A172 (cell line): ENCODE data around the gene SLCO3A1. TPM values are rescaled to one million over a fixed set of nuclear protein-coding genes. Genes with fewer than 3 reads are reported as not detected.
A peak's percentile ranks its signal among the peaks of the same experiment; 100 is the strongest.

Experiments used
- DNase-seq: peaks from one replicate; pipeline ENCODE4 v3.0.0-alpha.2; 2015; ENCODE audit warnings: low spot score
- total RNA-seq: library from RNA; depleted of rRNA; stranded (reverse); fragments of >200 nt; shearing (Covaris generic); gene quantifications from 2 replicates; pipeline ENCODE4 v1.2.3, GENCODE V29; 2014; rRNA removed

SLCO3A1 gene
- 2.8 and 4.0 TPM in 2 replicates for total RNA-seq

- peak; percentile 18 for DNase-seq
Observed at GRCh38 chr15:91853511-91853947, at the start of gene SLCO3A1. Gene SLCO3A1, plus strand, starts transcription at chr15:91853708.

DNA sequence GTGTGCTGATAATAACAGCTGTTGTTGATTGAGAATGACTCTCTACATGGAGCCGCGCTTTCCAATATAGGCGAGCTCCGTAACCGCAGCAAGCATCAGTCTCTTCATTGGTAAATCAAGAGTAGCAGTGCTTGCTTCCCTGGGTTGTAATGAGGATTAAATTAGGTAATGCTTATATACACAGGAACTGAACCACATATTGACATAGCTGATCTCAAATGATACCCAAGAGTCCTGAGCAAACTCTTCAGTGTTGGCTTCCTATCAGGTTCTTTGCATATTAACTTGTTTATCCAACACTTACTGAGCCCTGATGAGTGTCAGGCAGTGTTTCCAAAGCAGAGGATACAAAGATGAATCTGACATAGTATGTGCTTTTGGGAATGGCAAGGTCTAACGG is 46.4 kb upstream of the SLCO3A1 start:
- no peak for DNase-seq

DNA sequence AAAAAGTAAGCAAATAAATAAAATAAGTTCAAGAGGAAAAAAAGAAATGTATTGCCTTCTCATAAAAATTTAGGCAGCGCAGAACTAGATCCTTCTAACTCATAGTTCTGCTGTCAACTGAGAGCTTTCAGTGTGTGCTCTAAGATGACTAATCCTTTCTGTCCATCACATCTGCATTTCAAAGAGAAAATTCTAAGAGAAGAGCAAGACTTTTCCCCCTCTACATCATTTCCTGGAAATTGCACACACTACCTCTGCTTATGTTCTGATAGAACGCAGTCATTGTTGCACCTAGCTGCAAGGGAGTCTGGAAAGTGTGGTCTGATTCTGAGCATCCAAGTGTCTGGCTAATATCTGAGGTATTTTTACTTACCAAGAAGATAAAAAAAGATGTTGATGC is 39.6 kb upstream of the SLCO3A1 start:
- no peak for DNase-seq

- DNase-seq = no peak
Observed at GRCh38 chr15:91816942-91817341, 36.6 kb upstream of the SLCO3A1 start.

- no peak for DNase-seq
Observed at GRCh38 chr15:91821458-91821857, 32.0 kb upstream of the SLCO3A1 start.

DNA sequence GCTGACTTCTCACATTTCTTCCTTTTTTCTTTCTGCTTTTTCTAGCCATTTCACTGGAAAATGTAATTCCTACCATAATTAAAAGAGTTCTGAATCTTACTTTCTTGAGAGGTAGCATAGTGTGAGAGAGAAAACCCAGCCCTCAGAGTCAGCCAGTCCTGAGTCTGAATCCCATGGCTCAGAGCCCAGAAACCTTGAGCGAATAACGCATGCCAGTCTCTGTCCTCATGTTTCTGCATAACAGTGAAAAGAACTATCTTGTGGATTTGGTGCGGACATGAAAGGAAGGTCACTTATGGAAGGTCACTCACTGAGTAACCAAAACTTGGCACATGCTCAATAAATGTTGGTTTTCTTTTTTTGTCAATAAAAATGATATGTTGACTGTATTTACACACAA is 29.3 kb upstream of the SLCO3A1 start:
- DNase-seq = no peak

GRCh38 chr15:91826443-91826842 is 27.1 kb upstream of the SLCO3A1 start:
- no peak for DNase-seq

GRCh38 chr15:91833056-91833455 is 20.5 kb upstream of the SLCO3A1 start:
- no peak for DNase-seq

DNA sequence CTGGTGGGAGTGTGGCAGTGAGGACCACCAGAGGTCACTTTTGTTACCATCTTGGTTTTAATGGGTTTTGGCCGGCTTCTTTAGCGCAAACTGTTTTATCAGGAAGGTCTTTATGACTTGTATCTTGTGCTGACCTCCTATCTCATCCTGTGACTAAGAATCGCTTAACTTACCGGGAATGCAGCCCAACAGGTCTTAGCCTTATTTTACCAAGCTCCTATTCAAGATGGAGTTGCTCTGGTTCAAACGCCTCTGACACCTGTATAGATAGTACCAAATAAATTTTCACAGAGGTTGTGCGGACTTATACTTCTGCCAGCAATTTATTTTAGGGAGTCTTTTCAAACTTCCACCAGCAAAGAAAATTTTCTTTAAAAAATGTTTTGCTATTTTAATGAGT is 13.6 kb upstream of the SLCO3A1 start:
- no peak for DNase-seq

DNA sequence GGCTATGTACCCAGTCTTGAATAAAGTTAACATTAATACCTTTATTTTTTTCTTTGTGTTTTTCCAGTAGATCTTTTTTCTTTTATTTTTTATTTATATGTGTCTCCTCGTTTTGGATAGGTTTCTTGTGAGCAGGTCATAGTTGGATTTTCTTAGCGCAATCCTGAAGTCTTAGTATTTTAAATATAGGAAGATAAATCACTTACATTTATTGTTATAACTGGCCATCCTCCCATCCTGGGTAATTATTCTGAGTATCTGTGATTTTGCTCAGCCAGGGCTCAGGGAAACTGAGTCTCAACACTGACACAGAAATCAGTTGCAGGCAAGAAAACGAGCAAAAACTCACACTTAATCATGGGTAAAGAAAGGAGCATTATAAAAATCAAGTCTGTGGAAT is 11.6 kb upstream of the SLCO3A1 start:
- no peak for DNase-seq

- no peak for DNase-seq
Observed at GRCh38 chr15:91844341-91844740, 9.2 kb upstream of the SLCO3A1 start.

DNA sequence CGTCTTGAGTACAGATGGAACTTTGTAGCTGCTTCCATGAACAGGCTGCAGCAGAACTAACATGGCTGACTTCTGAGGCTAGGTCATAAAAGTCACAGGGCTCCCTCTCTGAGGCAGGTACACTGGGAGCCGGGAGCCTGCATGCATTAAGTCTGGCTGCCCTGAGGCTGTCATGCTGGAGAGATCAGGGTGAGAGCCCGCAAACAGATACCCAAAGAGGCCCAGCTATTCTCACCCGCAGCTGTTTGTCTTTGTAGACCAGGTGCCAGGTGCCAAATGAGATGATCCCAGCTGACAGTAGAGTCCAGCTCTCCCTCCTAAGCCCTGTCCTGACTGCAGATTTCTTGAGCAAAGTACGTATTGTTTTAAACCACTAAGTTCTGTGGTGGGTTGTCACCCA is 8.6 kb upstream of the SLCO3A1 start:
- DNase-seq = no peak

DNA sequence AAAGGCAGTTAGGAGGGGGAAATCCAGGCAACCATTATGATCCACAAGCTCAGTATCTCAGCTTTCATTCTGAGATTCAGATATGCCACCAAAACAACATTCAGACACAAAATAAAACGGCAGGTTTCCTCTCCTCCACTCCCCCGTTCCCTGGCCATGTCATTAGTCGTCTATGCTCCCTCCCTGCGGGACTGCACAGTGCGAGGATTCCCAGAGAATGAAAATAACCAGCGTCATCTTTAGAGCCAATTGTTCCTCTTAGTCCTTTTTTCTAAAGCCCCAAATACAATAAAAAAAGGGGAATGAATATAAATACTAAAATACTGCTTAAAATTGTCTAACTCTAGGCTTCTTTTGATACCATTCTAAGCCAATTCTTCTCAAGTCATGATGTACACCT is 7.8 kb upstream of the SLCO3A1 start:
- DNase-seq = no peak

DNA sequence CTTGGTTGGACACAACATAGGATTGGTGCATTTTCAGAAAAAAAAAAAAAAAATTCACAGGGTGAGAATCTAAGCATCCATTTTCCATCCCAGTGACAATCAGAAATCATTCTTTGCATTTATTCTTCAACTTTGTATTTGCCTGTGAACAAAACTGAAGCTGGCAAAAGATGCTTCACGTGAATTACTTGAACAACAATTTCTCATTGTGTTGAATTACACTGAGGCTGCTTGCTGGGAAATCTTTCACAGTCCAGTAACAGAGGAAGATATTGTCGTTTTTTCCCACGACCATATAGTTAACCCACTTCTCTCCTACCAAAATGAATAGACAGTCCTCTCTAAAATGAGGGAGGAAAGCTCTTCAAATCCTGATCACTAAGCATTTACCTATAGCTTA is 4.3 kb upstream of the SLCO3A1 start:
- no peak for DNase-seq

DNA sequence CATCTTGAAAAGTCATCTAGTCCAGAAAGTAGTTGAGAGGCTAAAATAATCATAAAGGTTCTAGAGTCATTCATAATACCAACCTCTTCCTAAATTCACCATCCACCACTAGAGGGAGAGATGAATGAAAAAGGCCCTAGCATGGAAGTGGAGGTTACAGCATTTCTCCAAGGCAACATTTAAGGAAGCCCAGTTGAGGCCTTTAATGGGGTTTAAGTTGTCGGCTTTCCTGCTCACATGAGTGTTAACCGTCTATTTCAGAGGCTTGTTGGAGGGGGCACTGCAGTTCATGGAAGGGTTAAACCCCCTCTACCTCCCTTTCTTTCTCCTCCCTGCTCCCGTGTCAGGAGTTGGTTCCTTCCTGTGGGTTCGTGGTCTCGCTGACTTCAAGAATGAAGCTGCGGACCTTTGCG is 3.8 kb upstream of the SLCO3A1 start:
- peak; percentile 36 for DNase-seq

GRCh38 chr15:91852741-91853510 is 582 bp upstream of the SLCO3A1 start:
- peak; percentile 37 for DNase-seq

GRCh38 chr15:91853948-91854638 is 585 bp downstream of the SLCO3A1 start:
- peak; percentile 8 for DNase-seq

DNA sequence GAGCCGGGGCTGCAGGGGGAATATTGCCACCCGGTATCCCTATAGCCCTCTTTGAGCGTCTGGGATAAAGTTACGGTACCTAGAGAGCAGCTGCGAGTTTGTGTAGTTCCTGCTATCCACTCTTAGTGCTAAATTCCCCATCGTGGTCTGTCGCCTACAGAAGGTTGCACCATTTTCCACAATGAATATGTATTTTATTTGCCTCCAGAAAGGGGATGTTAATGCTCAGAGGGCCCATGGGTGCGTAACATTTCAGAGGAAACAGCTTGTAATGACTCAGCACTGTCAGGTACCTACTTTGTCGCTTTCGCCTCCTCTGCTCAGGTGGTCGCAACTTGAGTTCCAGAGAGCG is 1.1 kb downstream of the SLCO3A1 start:
- peak; percentile 4 for DNase-seq

DNA sequence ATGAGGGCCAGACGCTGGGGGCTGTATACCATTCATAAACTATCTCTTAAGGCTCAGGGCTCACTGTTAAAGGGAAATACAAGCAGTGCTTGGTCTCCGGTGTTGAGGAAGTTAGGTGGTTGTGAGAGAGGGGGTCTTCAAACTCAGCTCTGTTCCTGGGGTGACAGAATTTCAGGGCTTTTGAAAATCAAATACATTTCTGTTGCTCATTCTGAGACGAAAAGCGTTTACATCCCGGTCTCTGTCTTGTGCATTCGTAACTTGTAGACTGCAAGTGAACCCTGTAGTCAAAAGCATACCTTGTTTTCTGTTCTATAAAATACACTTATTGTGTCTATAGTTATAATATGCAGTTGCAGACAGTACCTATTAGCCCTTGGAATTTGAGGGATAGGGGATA is 1.7 kb downstream of the SLCO3A1 start:
- DNase-seq = no peak

DNA sequence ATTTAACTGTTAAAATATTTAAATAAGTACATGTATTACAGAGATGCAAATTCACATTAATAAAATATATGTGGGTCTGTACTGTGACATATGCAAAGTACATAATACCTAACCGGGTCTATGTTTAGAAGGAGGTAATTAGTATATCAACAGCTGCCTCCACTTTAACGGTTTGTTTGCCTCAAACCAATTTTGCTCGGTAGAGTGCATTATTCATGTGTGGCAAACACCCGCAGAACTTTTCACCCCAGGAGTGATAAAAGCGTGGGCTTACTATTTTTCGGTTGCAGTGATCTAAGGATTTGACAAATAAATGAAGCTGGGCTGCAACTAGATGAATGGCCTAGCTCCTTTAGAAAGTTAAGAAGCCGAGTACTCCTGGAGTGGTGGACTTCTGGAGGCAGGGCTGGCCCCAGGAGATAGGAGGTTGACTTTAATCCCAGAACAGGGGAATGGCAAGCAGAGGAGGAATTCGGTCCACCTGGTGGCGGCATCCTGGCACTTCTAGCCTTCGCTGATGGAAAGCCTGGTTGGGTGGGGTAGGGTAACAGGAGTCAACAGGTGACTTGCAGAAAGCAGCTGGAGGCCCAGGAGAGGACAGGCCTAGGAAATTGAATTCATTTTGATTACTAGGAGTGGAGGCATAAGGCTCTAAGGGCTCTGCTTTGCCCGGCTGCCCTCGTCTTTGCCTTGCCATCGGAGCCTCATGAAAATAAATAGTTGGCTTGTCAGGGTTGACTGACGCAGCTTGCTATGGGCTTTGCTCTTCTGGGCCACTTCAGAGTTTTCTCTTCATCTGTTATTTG is 2.4 kb downstream of the SLCO3A1 start:
- no peak for DNase-seq

DNA sequence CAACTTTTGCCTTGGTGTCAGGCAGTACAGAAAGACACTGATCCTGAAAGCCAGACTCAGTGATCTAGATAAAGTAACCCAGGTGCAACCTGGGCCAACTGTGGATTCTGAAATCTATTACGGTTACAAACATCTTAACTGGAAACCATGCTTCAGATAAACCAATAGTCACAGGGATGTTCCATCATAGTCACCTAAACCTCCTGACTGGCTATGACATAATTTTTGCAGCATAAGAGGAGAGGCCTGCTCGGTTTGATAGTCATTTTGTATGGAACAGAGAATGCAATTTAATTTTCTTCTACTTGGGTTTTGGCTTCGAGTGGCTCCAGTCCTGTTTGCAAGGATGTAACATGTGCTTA is 3.7 kb downstream of the SLCO3A1 start:
- DNase-seq = no peak

DNA sequence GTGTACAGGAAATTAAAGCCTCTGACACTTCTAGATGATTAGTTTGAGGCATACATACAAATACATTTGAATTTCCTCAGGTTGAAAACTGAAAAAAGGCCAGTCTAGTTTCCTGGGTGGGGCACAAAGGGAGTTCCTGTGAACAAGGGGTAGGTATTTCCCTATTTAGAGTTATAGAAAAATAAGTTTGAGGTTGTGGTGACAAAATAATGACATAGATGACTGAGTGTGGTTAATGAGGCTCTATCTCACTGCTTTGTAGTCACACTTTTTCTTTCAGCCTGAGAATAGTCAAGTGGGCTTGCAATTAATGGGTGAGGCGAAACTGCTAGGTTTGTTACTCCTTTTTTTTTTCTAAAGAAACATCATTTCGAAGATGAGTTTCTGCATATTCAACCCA is 4.3 kb downstream of the SLCO3A1 start:
- DNase-seq = no peak

- no peak for DNase-seq
Observed at GRCh38 chr15:91860498-91860897, 7.0 kb downstream of the SLCO3A1 start.
